Stimulated activated CD8-positive, alpha-beta memory T cell treated with anti-CD3 and anti-CD28 coated beads, Interleukin-12 subunit alpha, Interleukin-12 subunit beta, amount 100 ng/mL, for 4 hours (primary cell): Measurements from ENCODE around the gene CENPM.

Experiments
- DNase-seq: peaks from one replicate; pipeline ENCODE4 v3.0.0-alpha.2; 2020; ENCODE audit warnings: low read depth

The CENPM gene

DNA sequence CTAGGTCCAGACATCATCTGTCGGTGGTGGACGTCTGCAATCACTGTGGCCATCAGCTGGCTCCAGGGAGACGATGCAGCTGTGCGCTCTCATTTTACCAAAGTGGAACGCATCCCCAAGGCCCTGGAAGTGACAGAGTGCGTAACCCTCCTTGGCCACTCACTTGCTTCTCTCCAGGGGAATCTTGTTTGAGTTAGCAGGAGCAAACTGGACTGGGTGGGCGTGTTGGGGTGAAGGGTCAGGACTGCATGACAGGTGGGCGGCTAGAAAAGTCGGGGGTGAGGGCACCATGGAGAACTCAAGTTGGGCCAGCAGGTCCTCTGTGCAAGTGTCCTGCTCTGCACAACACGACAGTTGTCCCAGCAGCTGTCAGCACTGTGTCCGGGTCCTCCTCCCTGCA, 48.3 kb downstream of the CENPM start:
- no peak for DNase-seq

DNA sequence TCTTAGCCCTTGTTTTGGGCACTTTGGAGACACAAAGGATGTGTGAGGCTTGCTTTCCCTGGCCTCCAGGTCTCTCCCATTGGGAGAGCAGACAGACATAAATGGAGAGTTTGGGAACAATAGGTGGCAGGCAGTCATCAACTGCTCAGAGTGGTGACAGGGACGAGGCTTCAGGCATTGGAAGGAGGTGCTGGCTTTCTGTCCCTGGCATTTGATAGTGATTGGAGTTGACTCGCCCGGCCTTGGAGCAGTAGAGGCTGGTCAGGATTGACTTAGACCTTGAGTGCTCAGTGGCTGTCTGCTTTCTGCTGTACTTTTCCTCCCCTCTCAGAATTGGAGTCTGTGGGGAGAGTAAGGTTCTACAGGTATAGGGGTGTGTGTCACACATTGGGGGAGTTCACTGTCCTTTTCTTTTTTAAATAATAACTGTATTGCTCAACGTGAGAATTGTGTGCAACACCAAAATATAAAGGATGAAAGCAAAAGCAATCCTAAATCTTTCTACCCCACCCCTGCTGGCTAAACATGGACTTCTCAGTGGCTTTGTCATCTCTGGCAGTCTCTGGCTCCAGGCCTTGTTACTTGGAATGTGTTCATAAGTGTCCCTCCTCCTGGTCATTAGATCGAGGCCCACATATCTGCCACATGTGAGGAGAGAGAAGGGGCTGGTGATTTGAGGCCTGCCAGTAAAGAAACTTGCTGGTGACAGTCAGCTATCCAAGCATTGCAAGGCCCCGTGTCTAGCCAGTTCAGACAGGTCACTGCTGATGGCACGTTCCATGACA, 53.2 kb downstream of the CENPM start:
- DNase-seq, result no peak

DNA sequence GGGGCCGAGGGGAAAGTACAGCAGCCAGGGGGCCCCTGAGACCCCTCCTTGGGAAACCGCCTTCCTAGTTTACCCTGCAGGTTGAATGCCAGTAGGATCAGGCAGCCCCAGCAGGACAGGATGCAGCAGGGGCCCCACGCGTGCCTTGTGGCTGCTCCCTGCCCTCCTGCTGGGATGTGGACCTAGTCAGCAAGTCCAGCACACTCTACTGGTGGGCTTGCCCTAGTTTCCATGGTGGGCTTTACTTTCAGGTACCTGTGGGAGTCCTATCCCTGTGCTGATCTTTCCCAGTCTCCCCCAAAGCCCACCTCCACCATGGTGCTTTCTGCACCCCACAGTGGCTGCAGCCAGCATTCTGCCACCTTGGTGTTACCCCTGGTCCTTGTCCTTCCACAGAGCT, 54.2 kb downstream of the CENPM start:
- DNase-seq, result no peak

DNA sequence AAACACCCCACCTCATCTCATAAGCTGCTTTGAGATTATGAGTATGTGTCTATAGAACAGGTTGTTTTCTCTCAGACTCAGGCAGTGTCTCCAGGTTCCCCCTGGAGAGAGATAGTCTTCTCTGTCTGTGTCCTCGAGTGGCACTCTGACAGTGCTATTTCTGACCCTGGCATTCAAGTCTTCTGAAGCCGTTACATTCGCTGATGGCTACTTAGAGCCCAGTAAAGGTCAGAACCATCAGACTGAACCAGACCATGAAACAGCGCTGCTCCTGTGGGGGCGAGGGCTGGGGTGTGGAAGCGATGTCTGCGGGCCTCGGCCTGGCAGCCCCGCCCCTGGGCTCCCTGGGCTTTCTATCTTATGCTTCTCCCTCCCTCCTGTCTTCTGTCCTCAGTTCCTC, 55.5 kb downstream of the CENPM start:
- no peak for DNase-seq
